K562 (cell line): ENCODE data around the gene SNTG2. TPM values are rescaled to one million over a fixed set of nuclear protein-coding genes. Genes with fewer than 3 reads are reported as not detected.

Experiments
- ATAC-seq: fragments of 200-7000 bp; cut with Tn5 transposase; 3 replicates; pipeline ENCODE4 v1.9.1; 2020; ENCODE audit warnings: moderate library complexity
- BruUV-seq: library from RNA; stranded (reverse); fragments of 400-500 nt; replicated peaks from 2 replicates; lab custom pipeline; 2021; lab: Mats Ljungman, UMichigan
- CTCF ChIA-PET: fragments of 300-600 bp; formaldehyde crosslinking; extraction: SDS; loops from one replicate; lab custom pipeline; 2021; ENCODE audit warnings: low intra/inter-chr PET ratio; lab: Yijun Ruan, JAX
- POLR2A ChIA-PET: fragments of 300-600, 350-650 bp; sonication (Branson Sonifier 250); formaldehyde crosslinking; extraction: SDS; loops from one replicate; lab custom pipeline; 2021; ENCODE audit warnings: antibody characterized with exemption, inconsistent platforms; lab: Yijun Ruan, JAX
- DNase-seq, 4 experiments: peaks; one replicate each; pipeline versions ENCODE4 v3.0.0 to v3.0.0-alpha.2; 2011 to 2018; ENCODE audit warnings: low spot score in 3 of 4, mixed read lengths in 3 of 4; ENCODE audit errors: extremely low read depth in 1 of 4
- FAIRE-seq: peaks from 2 replicates; lab custom pipeline; 2011; peaks lifted over from hg19 to GRCh38; lab: Jason Lieb, UNC
- H2AFZ ChIP-seq: 2 replicates; pipeline ENCODE4 v1.6.0; 2011; ENCODE audit warnings: low read depth, low read length, control low read depth, inconsistent platforms
- H3K27ac ChIP-seq: fragments of 200-600 bp; 3 replicates; pipeline ENCODE4 v1.8.0; 2011; ENCODE audit warnings: low read depth, mild to moderate bottlenecking, control low read depth, inconsistent platforms, low read length, moderate library complexity, mixed read lengths; ENCODE audit errors: extremely low read depth
- H3K27me3 ChIP-seq, 2 experiments: fragments of 300-600 bp in 1 of 2; 2 replicates in 1 of 2; 3 replicates in 1 of 2; pipeline versions ENCODE4 v1.6.0 to v1.8.0; 2011; ENCODE audit warnings: inconsistent platforms in 2 of 2, low read length in 2 of 2, mild to moderate bottlenecking in 1 of 2, mixed read lengths in 1 of 2, moderate library complexity in 1 of 2; ENCODE audit not compliant: control insufficient read depth in 2 of 2, insufficient read depth in 2 of 2
- H3K36me3 ChIP-seq: fragments of 300-600 bp; 3 replicates; pipeline ENCODE4 v1.8.0; 2011; ENCODE audit warnings: mild to moderate bottlenecking, low read length, inconsistent platforms; ENCODE audit not compliant: control insufficient read depth, insufficient read depth
- H3K4me1 ChIP-seq, 2 experiments: fragments of 200-600 bp in 1 of 2; replicated peaks in 1 of 2; 2 replicates in 1 of 2; 3 replicates in 1 of 2; pipeline versions ENCODE4 v1.5.1 to v1.8.0; 2011; ENCODE audit warnings: inconsistent platforms in 2 of 2, low read length in 2 of 2, mild to moderate bottlenecking in 1 of 2, mixed read lengths in 1 of 2, moderate library complexity in 1 of 2; ENCODE audit not compliant: control insufficient read depth in 2 of 2, insufficient read depth in 2 of 2
- H3K4me2 ChIP-seq: 2 replicates; pipeline ENCODE4 v1.6.1; 2011; ENCODE audit warnings: low read length, control low read depth, inconsistent platforms, mixed read lengths; ENCODE audit not compliant: insufficient read depth
- H3K4me3 ChIP-seq: fragments of 200-600 bp; sonication (generic), shearing (Covaris generic); 2 replicates; pipeline ENCODE4 v1.5.1; 2016; ENCODE audit warnings: control low read depth, inconsistent platforms
- H3K79me2 ChIP-seq: fragments of 200-600 bp; 3 replicates; pipeline ENCODE4 v1.8.0; 2011; ENCODE audit warnings: low read length, inconsistent platforms; ENCODE audit not compliant: control insufficient read depth, insufficient read depth
- H3K9ac ChIP-seq, 2 experiments: 2 replicates each; pipeline versions ENCODE4 v1.6.0 to v1.6.1; 2011; ENCODE audit warnings: low read depth in 2 of 2, low read length in 2 of 2, control low read depth in 1 of 2, inconsistent platforms in 1 of 2, mild to moderate bottlenecking in 1 of 2, mixed read lengths in 1 of 2; ENCODE audit not compliant: insufficient read depth in 1 of 2
- H3K9me1 ChIP-seq: one replicate; pipeline ENCODE4 v1.6.0; 2011; ENCODE audit warnings: inconsistent platforms, mild to moderate bottlenecking, low read length, moderate library complexity; ENCODE audit not compliant: control insufficient read depth, insufficient read depth
- H3K9me3 ChIP-seq: replicated peaks from 2 replicates; pipeline ENCODE4 v1.5.1; 2011; ENCODE audit warnings: low read depth, low read length, inconsistent platforms; ENCODE audit not compliant: control insufficient read depth, insufficient read depth
- H4K20me1 ChIP-seq: replicated peaks from 2 replicates; pipeline ENCODE4 v1.6.1; 2011; ENCODE audit warnings: low read length, inconsistent platforms, mixed read lengths; ENCODE audit not compliant: control insufficient read depth, insufficient read depth
- ETS1 ChIP-seq: conservative IDR thresholded peaks from 2 replicates; pipeline ENCODE4 v1.6.1; 2011; ENCODE audit warnings: low read depth, mild to moderate bottlenecking, low read length; ENCODE audit not compliant: control insufficient read depth
- ETV1 ChIP-seq: fragments of 450-650 bp; conservative IDR thresholded peaks from 2 replicates; pipeline ENCODE4 v1.6.1; 2016; ENCODE audit warnings: missing genetic modification characterization, control low read depth, low read depth, missing compliant biosample characterization
- HDGF ChIP-seq: fragments of 450-650 bp; IDR thresholded peaks from 2 replicates; pipeline ENCODE4 v1.6.1; 2016
- HIVEP1 ChIP-seq: fragments of 250-450 bp; sonication (Bioruptor Pico); IDR thresholded peaks from 2 replicates; pipeline ENCODE4 v1.4.0; 2020; ENCODE audit warnings: mild to moderate bottlenecking
- MECOM ChIP-seq: fragments of 250-450 bp; sonication (Bioruptor Pico); IDR thresholded peaks from 2 replicates; pipeline ENCODE4 v1.8.0; 2022; ENCODE audit warnings: inconsistent platforms
- NR2F6 ChIP-seq: fragments of 450-650 bp; formaldehyde crosslinking; IDR thresholded peaks from 2 replicates; pipeline ENCODE4 v1.4.0; 2020; ENCODE audit warnings: mild to moderate bottlenecking
- POLR2A ChIP-seq: fragments of 450-650 bp; conservative IDR thresholded peaks from 2 replicates; pipeline ENCODE4 v1.6.1; 2016
- PURB ChIP-seq: sonication (generic); formaldehyde crosslinking; IDR thresholded peaks from 2 replicates; pipeline ENCODE4 v1.9.0; 2021; ENCODE audit warnings: low read depth, mild to moderate bottlenecking, missing genetic modification reagents
- SAP30 ChIP-seq: fragments of 200-600 bp; sonication (generic); IDR thresholded peaks from 2 replicates; pipeline ENCODE4 v1.6.1; 2012; ENCODE audit warnings: borderline replicate concordance, low read depth, mild to moderate bottlenecking, moderate library complexity, low read length, control low read depth, inconsistent platforms; ENCODE audit not compliant: insufficient read depth, poor library complexity, severe bottlenecking
- SMAD2 ChIP-seq: fragments of 150-350 bp; IDR thresholded peaks from 2 replicates; pipeline ENCODE4 v1.6.1; 2014; ENCODE audit warnings: low read depth, mild to moderate bottlenecking, low read length
- SRSF9 ChIP-seq: fragments of 200-400 bp; formaldehyde crosslinking; IDR thresholded peaks from 2 replicates; pipeline ENCODE4 v1.6.1; 2017; ENCODE audit warnings: low read depth, low read length, borderline replicate concordance
- ZNF41 ChIP-seq: fragments of 250-450 bp; sonication (Bioruptor Pico); conservative IDR thresholded peaks from 2 replicates; pipeline ENCODE4 v1.4.0; 2020; ENCODE audit warnings: mild to moderate bottlenecking
- WGBS: fragments of 100-300 bp; shearing (Covaris generic); methylation state at CpG from one replicate; pipeline ENCODE4 v1.1.6; 2016; ENCODE audit warnings: low coverage, mixed read lengths; ENCODE audit not compliant: insufficient coverage; ENCODE audit errors: missing lambda C conversion rate; 5-methylcytosine and 5-hydroxymethylcytosine counted together
- in situ Hi-C: fragments of 300-500 bp; cut with MboI; formaldehyde crosslinking; loops from 4 replicates; pipeline ENCODE4 v1.15.0; 2018; ENCODE audit warnings: inconsistent platforms, mixed read lengths
- intact Hi-C: fragments of 100-400 bp; cut with micrococcal nuclease; formaldehyde crosslinking; loops from 2 replicates; pipeline ENCODE4 v1.14.2; 2022
- polyA plus RNA-seq, 8 experiments: library from polyadenylated mRNA; depleted of rRNA in 4 of 8; stranded (reverse) in 5 of 8; unstranded in 3 of 8; fragments of >200 nt; fragmentation: Nextera tagmentation in 2 of 8; fragmentation: Illumina TruSeq in 1 of 8; extraction: Ambion mirVana in 2 of 8; extraction: Trizol in 1 of 8; gene quantifications; 2 replicates each; pipeline versions ENCODE4 v1.2.1 to v1.2.3, GENCODE V29; 2011 to 2014; ENCODE audit warnings: inconsistent platforms in 1 of 8, missing spikeins in 1 of 8
- total RNA-seq, 7 experiments: library from RNA; depleted of rRNA in 6 of 7; stranded (reverse); fragments of >200 nt in 6 of 7; fragmentation: Illumina TruSeq in 2 of 7; extraction: Trizol in 2 of 7; gene quantifications; 2 replicates each; pipeline versions ENCODE4 v1.2.1 to v1.2.3, GENCODE V29; 2011 to 2021; ENCODE audit warnings: low replicate concordance in 1 of 7
- TF ChIP-seq, protein P1 (sequence below): fragments of 250-450 bp; sonication (Bioruptor Pico); IDR thresholded peaks from 2 replicates; pipeline ENCODE4 v1.8.0; 2022; ENCODE audit warnings: inconsistent platforms, mild to moderate bottlenecking, moderate library complexity, borderline replicate concordance
- TF ChIP-seq, protein P2 (sequence below): sonication (generic); formaldehyde crosslinking; IDR thresholded peaks from 2 replicates; pipeline ENCODE4 v1.8.0; 2022; ENCODE audit warnings: mild to moderate bottlenecking, missing genetic modification reagents
- TF ChIP-seq, protein P3 (sequence below): sonication (generic); formaldehyde crosslinking; IDR thresholded peaks from 2 replicates; pipeline ENCODE4 v1.8.0; 2023; ENCODE audit warnings: missing genetic modification reagents, mild to moderate bottlenecking, borderline replicate concordance

Gene SNTG2
- total and polyA plus RNA-seq, 9 of the 15 experiments (the other 6 are each of a cell fraction or from before 2014, with no cell fraction given) = not detected

DNA sequence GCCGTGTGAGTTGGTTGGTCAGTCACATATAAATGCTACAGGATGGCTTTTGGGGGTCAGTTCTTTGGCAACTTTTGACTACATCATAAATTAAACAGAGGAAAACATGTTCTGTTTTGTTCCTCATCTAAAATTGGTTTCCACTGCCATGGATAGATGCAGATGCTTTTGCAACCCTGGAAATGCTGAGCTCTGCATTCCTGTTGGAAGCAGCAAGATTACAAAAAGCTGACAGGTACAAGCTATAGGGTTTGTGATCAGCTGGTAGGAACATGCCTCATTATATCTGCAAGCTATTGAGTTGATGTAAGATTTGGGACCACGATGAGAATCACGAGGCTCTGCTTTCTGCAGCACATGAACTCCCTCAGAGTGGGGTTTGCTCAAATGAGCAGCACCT lies 255.2 kb downstream of the SNTG2 start:
- ATAC-seq (no peak), DNase-seq (no peak), FAIRE-seq (no peak)
- Histone ChIP-seq H3K9ac (no peak overlapping the region), H3K4me1 (no peaks in the 10 kb centered on the region), H3K27ac (no peak overlapping the region), H3K9me1 (no peaks in the 10 kb centered on the region), H3K4me3 (no peak overlapping the region), H4K20me1 (no peaks in the 10 kb centered on the region), H3K9me3 (no peaks in the 10 kb centered on the region), H3K27me3 (peaks cover 0 to 8% of the 10 kb centered on the region in 2 experiments; a peak in 2 of 5 replicates), H3K36me3 (no peaks in the 10 kb centered on the region), H2AFZ (no peak overlapping the region), H3K79me2 (no peaks in the 10 kb centered on the region), H3K4me2 (no peak overlapping the region)
- CTCF ChIA-PET = no interaction called here
- 0% methylated on average over 3 of the region's 3 CpGs for WGBS
- POLR2A ChIA-PET = no interaction called here
- TF ChIP-seq ZNF41 (CRISPR knock-in tag) (no peak), MECOM (CRISPR knock-in tag) (no peak), HIVEP1 (CRISPR knock-in tag) (no peak), HDGF (no peak), ETS1 (no peak), POLR2A (no peak), SAP30 (no peak), PURB (no peak), ETV1 (tag) (no peak), NR2F6 (CRISPR knock-in tag) (no peak), SMAD2 (no peak), SRSF9 (no peak)
- TF ChIP-seq, protein P1, sequence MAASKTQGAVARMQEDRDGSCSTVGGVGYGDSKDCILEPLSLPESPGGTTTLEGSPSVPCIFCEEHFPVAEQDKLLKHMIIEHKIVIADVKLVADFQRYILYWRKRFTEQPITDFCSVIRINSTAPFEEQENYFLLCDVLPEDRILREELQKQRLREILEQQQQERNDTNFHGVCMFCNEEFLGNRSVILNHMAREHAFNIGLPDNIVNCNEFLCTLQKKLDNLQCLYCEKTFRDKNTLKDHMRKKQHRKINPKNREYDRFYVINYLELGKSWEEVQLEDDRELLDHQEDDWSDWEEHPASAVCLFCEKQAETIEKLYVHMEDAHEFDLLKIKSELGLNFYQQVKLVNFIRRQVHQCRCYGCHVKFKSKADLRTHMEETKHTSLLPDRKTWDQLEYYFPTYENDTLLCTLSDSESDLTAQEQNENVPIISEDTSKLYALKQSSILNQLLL = no peak
- TF ChIP-seq, protein P2, sequence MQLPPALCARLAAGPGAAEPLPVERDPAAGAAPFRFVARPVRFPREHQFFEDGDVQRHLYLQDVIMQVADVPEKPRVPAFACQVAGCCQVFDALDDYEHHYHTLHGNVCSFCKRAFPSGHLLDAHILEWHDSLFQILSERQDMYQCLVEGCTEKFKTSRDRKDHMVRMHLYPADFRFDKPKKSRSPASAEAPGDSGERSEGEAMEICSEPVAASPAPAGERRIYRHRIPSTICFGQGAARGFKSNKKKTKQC (CRISPR knock-in tag) = no peak
- TF ChIP-seq, protein P3, sequence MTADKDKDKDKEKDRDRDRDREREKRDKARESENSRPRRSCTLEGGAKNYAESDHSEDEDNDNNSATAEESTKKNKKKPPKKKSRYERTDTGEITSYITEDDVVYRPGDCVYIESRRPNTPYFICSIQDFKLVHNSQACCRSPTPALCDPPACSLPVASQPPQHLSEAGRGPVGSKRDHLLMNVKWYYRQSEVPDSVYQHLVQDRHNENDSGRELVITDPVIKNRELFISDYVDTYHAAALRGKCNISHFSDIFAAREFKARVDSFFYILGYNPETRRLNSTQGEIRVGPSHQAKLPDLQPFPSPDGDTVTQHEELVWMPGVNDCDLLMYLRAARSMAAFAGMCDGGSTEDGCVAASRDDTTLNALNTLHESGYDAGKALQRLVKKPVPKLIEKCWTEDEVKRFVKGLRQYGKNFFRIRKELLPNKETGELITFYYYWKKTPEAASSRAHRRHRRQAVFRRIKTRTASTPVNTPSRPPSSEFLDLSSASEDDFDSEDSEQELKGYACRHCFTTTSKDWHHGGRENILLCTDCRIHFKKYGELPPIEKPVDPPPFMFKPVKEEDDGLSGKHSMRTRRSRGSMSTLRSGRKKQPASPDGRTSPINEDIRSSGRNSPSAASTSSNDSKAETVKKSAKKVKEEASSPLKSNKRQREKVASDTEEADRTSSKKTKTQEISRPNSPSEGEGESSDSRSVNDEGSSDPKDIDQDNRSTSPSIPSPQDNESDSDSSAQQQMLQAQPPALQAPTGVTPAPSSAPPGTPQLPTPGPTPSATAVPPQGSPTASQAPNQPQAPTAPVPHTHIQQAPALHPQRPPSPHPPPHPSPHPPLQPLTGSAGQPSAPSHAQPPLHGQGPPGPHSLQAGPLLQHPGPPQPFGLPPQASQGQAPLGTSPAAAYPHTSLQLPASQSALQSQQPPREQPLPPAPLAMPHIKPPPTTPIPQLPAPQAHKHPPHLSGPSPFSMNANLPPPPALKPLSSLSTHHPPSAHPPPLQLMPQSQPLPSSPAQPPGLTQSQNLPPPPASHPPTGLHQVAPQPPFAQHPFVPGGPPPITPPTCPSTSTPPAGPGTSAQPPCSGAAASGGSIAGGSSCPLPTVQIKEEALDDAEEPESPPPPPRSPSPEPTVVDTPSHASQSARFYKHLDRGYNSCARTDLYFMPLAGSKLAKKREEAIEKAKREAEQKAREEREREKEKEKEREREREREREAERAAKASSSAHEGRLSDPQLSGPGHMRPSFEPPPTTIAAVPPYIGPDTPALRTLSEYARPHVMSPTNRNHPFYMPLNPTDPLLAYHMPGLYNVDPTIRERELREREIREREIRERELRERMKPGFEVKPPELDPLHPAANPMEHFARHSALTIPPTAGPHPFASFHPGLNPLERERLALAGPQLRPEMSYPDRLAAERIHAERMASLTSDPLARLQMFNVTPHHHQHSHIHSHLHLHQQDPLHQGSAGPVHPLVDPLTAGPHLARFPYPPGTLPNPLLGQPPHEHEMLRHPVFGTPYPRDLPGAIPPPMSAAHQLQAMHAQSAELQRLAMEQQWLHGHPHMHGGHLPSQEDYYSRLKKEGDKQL = no peak
- no TSS peak for BruUV-seq
- intact Hi-C loops (no loop called here), in situ Hi-C loops (no loop called here)
